Measurements from ENCODE around the gene ASIC4.

The ASIC4 gene

GRCh38 chr2:219573166-219573565, 58.9 kb downstream of the ASIC4 start:
- no peak overlapping the region for H3K4me3 ChIP-seq (replicated peaks; ENCODE audit: low read depth, low read length)
- TF ChIP-seq CTCF (IDR thresholded peaks at IDR 0.05; ENCODE audit: low read length, missing control alignments): no peak
- DNase-seq (ENCODE audit: low read depth): no peak

GRCh38 chr2:219574484-219575311, 60.4 kb downstream of the ASIC4 start:
- no peak for TF ChIP-seq CTCF (IDR thresholded peaks at IDR 0.05; ENCODE audit: low read length, missing control alignments)
- no peak overlapping the region for H3K4me3 ChIP-seq (replicated peaks; ENCODE audit: low read depth, low read length)
- no peak for DNase-seq (ENCODE audit: low read depth)

- no peak for DNase-seq (ENCODE audit: low read depth)
- TF ChIP-seq CTCF (IDR thresholded peaks at IDR 0.05; ENCODE audit: low read length, missing control alignments): no peak
- no peak overlapping the region for H3K4me3 ChIP-seq (replicated peaks; ENCODE audit: low read depth, low read length)
Observed at GRCh38 chr2:219575566-219576504, 61.6 kb downstream of the ASIC4 start.

GRCh38 chr2:219576505-219577388, 62.5 kb downstream of the ASIC4 start:
- no peak for DNase-seq (ENCODE audit: low read depth)
- no peak overlapping the region for H3K4me3 ChIP-seq (replicated peaks; ENCODE audit: low read depth, low read length)
- TF ChIP-seq CTCF (IDR thresholded peaks at IDR 0.05; ENCODE audit: low read length, missing control alignments): no peak

GRCh38 chr2:219578811-219579613, 64.7 kb downstream of the ASIC4 start:
- DNase-seq (ENCODE audit: low read depth): peak; percentile 49

More at GRCh38 chr2:219578811-219579613, 64.7 kb downstream of the ASIC4 start:
- no peak for TF ChIP-seq CTCF (IDR thresholded peaks at IDR 0.05; ENCODE audit: low read length, missing control alignments)
- no peak overlapping the region for H3K4me3 ChIP-seq (replicated peaks; ENCODE audit: low read depth, low read length)

Data from fibroblast of pulmonary artery (primary cell).